HG03064 (cell line): ENCODE results near the gene FGF10.

Experiments
- ATAC-seq: cut with Tn5 transposase; IDR thresholded peaks from one replicate; pipeline ENCODE4 v1.9.1; 2021; ENCODE audit warnings: low read depth; ENCODE audit not compliant: unreplicated experiment

Gene FGF10

GRCh38 chr5:44389090-44389822 is at the start of gene FGF10:
Gene FGF10, minus strand, starts transcription at chr5:44389420. Its CDS starts 738 bp downstream, at chr5:44388682.
- no peak for ATAC-seq

GRCh38 chr5:44426944-44427343 is 37.7 kb upstream of the FGF10 start:
- no peak for ATAC-seq

- no peak for ATAC-seq
Measured at GRCh38 chr5:44412286-44412685, 23.1 kb upstream of the FGF10 start.

- ATAC-seq = no peak
Measured at GRCh38 chr5:44402084-44402483, 12.9 kb upstream of the FGF10 start.

- no peak for ATAC-seq
Measured at GRCh38 chr5:44401611-44402010, 12.4 kb upstream of the FGF10 start.

GRCh38 chr5:44398382-44398781 is 9.2 kb upstream of the FGF10 start:
- no peak for ATAC-seq

- ATAC-seq = no peak
Measured at GRCh38 chr5:44396312-44396711, 7.1 kb upstream of the FGF10 start.

GRCh38 chr5:44390351-44390750 is 1.1 kb upstream of the FGF10 start:
- no peak for ATAC-seq

- ATAC-seq = no peak
Measured at GRCh38 chr5:44389823-44390143, 563 bp upstream of the FGF10 start.

GRCh38 chr5:44388321-44389089 is 715 bp downstream of the FGF10 start:
- no peak for ATAC-seq

- no peak for ATAC-seq
Measured at GRCh38 chr5:44387921-44388320, 1.3 kb downstream of the FGF10 start.

- ATAC-seq = no peak
Measured at GRCh38 chr5:44387406-44387805, 1.8 kb downstream of the FGF10 start.

- no peak for ATAC-seq
Measured at GRCh38 chr5:44385291-44385900, 3.8 kb downstream of the FGF10 start.

- ATAC-seq = no peak
Measured at GRCh38 chr5:44384816-44385215, 4.4 kb downstream of the FGF10 start.

GRCh38 chr5:44382894-44383293 is 6.3 kb downstream of the FGF10 start:
- no peak for ATAC-seq

GRCh38 chr5:44377057-44377456 is 12.2 kb downstream of the FGF10 start:
- ATAC-seq = no peak

GRCh38 chr5:44372028-44372427 is 17.2 kb downstream of the FGF10 start:
- no peak for ATAC-seq

GRCh38 chr5:44367203-44367602 is 22.0 kb downstream of the FGF10 start:
- no peak for ATAC-seq

GRCh38 chr5:44365345-44365744 is 23.9 kb downstream of the FGF10 start:
- no peak for ATAC-seq

GRCh38 chr5:44364097-44364496 is 25.1 kb downstream of the FGF10 start:
- ATAC-seq = no peak

- ATAC-seq = no peak
Measured at GRCh38 chr5:44361342-44362001, 27.7 kb downstream of the FGF10 start.
